Nephron progenitor cell (in vitro differentiated cells): Measurements from ENCODE around the gene SDS.

Experiments used
- DNase-seq: peaks from one replicate; pipeline ENCODE4 v3.0.0; 2021
- H3K27ac Mint-ChIP-seq: 2 replicates; pipeline ENCODE4 v1.8.0; 2021; ENCODE audit warnings: mild to moderate bottlenecking, moderate library complexity, mixed read lengths
- H3K27me3 Mint-ChIP-seq: 2 replicates; pipeline ENCODE4 v1.8.0; 2021; ENCODE audit warnings: mild to moderate bottlenecking, low read depth, mixed read lengths; ENCODE audit not compliant: poor library complexity
- H3K36me3 Mint-ChIP-seq: 2 replicates; pipeline ENCODE4 v1.8.0; 2021; ENCODE audit warnings: low read depth, mixed read lengths
- H3K4me1 Mint-ChIP-seq: 2 replicates; pipeline ENCODE4 v1.8.0; 2021; ENCODE audit warnings: mixed read lengths
- H3K4me3 Mint-ChIP-seq: 2 replicates; pipeline ENCODE4 v1.8.0; 2021; ENCODE audit warnings: mild to moderate bottlenecking, moderate library complexity, mixed read lengths
- H3K9me3 Mint-ChIP-seq: 2 replicates; pipeline ENCODE4 v1.8.0; 2021; ENCODE audit warnings: mild to moderate bottlenecking, moderate library complexity, mixed read lengths
- TF ChIP-seq, protein P1 (sequence below): fragments of 200-600 bp; sonication (generic); IDR thresholded peaks from 2 replicates; pipeline ENCODE4 v1.5.0; 2021; ENCODE audit warnings: antibody characterized with exemption

The SDS gene

DNA sequence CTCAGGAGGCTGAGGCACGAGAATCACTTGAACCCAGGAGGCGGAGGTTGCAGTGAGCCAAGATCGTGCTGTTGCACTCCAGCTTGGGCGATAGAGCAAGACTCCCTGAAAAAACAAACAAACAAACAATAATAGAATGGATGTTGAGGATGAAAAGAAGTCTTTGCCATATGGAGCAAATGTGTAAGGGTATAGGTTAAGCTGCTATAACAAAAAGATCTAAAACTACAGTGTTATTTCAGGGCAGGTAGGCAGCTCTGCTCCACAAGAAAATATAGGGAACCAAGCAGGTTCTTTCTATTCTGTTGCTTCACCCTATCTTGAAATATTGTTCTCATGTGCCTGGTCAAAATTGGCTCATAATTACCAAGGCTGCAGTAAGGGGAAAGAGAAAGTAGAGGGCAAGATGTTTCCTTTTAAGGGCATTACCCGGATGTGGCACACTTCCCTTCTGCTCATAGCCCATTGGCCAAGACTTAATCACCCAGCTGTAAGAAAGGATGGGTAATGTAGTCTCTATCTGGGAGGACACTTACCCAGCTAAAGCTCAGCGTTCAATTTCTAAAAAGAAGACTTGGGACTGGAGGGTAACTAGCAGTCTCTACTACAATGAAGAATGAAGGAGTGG, 42.0 kb upstream of the SDS start:
- Mint-ChIP-seq H3K4me3 (no peak overlapping the region), H3K9me3 (peaks cover 4% of the 10 kb centered on the region), H3K27me3 (peaks cover 50% of the 10 kb centered on the region), H3K36me3 (no peaks in the 10 kb centered on the region), H3K4me1 (peaks cover 8% of the 10 kb centered on the region), H3K27ac (no peak overlapping the region)
- TF ChIP-seq, protein P1, sequence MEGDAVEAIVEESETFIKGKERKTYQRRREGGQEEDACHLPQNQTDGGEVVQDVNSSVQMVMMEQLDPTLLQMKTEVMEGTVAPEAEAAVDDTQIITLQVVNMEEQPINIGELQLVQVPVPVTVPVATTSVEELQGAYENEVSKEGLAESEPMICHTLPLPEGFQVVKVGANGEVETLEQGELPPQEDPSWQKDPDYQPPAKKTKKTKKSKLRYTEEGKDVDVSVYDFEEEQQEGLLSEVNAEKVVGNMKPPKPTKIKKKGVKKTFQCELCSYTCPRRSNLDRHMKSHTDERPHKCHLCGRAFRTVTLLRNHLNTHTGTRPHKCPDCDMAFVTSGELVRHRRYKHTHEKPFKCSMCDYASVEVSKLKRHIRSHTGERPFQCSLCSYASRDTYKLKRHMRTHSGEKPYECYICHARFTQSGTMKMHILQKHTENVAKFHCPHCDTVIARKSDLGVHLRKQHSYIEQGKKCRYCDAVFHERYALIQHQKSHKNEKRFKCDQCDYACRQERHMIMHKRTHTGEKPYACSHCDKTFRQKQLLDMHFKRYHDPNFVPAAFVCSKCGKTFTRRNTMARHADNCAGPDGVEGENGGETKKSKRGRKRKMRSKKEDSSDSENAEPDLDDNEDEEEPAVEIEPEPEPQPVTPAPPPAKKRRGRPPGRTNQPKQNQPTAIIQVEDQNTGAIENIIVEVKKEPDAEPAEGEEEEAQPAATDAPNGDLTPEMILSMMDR: no peak
- no peak for DNase-seq

DNA sequence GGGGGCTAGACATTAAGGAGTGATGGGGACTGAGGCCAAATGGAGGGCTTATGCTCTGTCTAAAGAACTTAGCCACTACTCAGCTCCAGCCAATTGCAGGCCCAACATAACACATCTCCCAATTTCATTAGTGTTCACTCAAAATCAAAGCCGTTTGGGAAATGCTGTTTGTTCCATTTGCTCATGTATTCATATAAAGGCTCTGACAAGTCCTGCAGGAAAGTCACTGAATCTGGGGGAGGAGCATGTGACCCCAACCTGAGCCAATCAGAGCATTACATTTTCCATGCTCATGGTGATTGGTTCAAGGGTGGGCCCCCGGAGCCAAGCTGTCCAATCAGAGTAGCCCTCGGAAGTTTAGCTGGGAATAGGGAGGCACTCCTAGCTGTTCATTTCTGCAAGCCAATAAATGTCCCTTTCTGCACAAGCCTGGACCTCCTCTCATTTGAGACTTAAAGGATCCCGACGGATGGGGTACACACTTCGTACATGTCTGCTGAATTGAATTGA, 39.4 kb upstream of the SDS start:
- H3K4me3 Mint-ChIP-seq: no peak overlapping the region
- H3K27me3 Mint-ChIP-seq: peaks cover 42% of the 10 kb centered on the region
- H3K9me3 Mint-ChIP-seq: peaks cover 4% of the 10 kb centered on the region
- H3K36me3 Mint-ChIP-seq: no peaks in the 10 kb centered on the region
- H3K4me1 Mint-ChIP-seq: peaks cover 6% of the 10 kb centered on the region
- DNase-seq: no peak
- no peak overlapping the region for H3K27ac Mint-ChIP-seq
- TF ChIP-seq, protein P1: no peak

DNA sequence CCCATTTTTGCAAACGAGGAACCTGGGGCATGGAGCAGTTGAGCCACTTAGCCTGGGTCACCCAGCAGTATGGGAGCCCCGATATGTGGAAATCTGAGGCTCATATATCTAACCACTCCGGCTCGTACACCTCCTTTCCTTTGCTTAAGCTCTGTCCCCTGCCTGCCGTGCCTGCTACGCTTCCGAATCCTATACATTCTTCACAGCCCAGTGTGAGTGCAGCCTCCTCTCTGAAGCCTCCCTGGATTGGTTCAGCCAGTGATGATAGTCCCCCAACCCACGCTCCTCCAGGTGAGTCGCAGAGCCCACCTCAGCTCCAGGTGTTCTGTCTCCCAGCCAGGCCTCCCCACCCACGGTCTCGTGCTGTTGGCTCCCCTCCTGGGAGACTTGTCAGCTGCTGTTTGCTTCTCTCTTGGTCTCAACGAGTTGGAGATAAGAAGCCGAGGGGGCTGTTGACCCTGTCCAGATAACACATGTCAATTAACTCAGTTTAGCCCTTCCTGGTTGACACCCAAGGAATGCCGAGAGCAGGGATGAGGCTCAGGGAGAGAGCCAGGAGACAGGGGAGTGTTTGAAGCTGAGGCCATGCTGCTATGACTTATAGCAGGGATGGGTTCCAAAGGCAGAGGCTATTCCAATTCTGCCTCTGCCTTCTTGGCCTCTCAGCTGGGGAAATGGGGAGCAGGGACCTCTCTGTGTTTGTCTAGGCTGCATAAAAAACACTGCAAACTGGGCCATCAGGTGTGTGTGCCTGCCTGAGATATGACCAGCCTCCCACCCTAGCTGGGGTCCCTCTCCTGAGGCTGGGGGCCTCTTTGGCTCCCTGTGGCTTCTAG, 37.5 kb upstream of the SDS start:
- H3K36me3 Mint-ChIP-seq: no peaks in the 10 kb centered on the region
- TF ChIP-seq, protein P1: no peak
- H3K4me1 Mint-ChIP-seq: peaks cover 6% of the 10 kb centered on the region
- H3K4me3 Mint-ChIP-seq: no peak overlapping the region
- H3K27me3 Mint-ChIP-seq: peaks cover 32% of the 10 kb centered on the region
- peaks cover 2% of the 10 kb centered on the region for H3K9me3 Mint-ChIP-seq
- H3K27ac Mint-ChIP-seq: no peak overlapping the region
- DNase-seq: no peak

DNA sequence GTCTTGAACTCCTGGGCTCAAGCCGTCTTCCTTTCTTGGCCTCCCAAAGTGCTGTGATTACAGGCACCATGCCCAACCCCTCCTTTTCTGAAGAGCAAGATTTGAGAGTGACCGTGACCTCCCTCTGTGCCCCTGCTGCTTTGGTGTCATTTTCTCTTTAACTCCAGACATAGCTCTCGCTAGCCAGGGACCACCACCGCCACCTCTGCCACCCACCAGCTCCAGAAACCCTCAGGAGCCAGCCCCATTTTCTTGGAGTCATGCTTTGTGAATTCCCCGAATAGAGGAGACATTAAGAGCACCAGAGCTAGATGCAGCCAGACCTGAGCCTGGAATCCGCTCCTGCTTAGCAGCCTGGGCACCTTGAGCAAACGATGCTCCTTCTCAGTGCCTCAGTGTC, 36.6 kb upstream of the SDS start:
- H3K4me1 Mint-ChIP-seq: peaks cover 6% of the 10 kb centered on the region
- TF ChIP-seq, protein P1: no peak
- H3K9me3 Mint-ChIP-seq: no peaks in the 10 kb centered on the region
- peaks cover 28% of the 10 kb centered on the region for H3K27me3 Mint-ChIP-seq
- no peak overlapping the region for H3K27ac Mint-ChIP-seq
- H3K4me3 Mint-ChIP-seq: no peak overlapping the region
- H3K36me3 Mint-ChIP-seq: no peaks in the 10 kb centered on the region
- no peak for DNase-seq

DNA sequence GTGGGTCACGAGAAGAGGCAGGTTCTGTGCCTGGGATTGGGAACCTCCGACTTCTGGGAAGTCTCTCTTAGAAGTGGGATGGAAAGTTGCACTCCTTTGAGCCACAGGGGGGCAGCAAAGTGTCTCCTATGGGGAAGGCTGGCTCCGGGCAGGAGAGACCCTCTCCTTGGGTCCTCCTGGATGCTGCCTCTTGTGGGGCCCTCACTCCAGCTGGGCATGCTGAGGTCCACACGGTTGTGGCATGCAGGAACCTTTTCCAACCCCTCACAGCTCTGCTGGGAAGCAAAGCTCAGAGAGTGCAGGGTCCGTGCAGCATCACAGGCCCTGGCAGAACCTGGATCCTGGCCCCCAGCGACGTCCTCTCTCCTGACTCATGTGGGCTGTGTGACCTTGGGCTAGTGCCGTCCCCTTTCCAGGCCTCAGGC, 35.9 kb upstream of the SDS start:
- Mint-ChIP-seq H3K27ac (no peak overlapping the region), H3K4me1 (peaks cover 6% of the 10 kb centered on the region), H3K9me3 (no peaks in the 10 kb centered on the region), H3K36me3 (no peaks in the 10 kb centered on the region), H3K4me3 (no peak overlapping the region), H3K27me3 (peaks cover 23% of the 10 kb centered on the region)
- peak; percentile 83 for DNase-seq
- TF ChIP-seq, protein P1: peak; percentile 77

DNA sequence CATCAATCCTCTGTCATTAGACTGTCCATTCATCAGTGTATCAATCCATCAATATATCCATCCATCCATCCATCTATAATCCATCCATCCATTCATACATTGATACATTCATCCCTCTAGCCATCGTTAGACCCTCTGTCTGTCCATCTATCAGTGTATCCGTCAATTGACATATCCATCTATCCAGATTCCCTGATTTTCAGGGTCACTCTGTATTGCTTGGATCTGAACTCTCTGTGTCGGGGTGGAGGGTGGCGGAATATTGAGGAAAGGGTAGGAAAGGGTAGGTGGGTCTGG, 35.6 kb upstream of the SDS start:
- no peak overlapping the region for H3K27ac Mint-ChIP-seq
- peaks cover 6% of the 10 kb centered on the region for H3K4me1 Mint-ChIP-seq
- H3K9me3 Mint-ChIP-seq: no peaks in the 10 kb centered on the region
- peaks cover 23% of the 10 kb centered on the region for H3K27me3 Mint-ChIP-seq
- DNase-seq: no peak
- no peak overlapping the region for H3K4me3 Mint-ChIP-seq
- no peaks in the 10 kb centered on the region for H3K36me3 Mint-ChIP-seq
- TF ChIP-seq, protein P1: no peak
